Activated CD8-positive, alpha-beta T cell treated with anti-CD3 and anti-CD28 coated beads for 36 hours (primary cell): ENCODE measurements around the gene MOSPD3. TPM values are rescaled to one million over a fixed set of nuclear protein-coding genes. Genes with fewer than 3 reads are reported as not detected.
A peak's percentile ranks its signal among the peaks of the same experiment; 100 is the strongest.

Experiments used
- ATAC-seq: fragments of 200-7000 bp; cut with Tn5 transposase; one replicate; pipeline ENCODE4 v1.10.0; 2021; ENCODE audit warnings: mild to moderate bottlenecking, moderate library complexity
- CTCF ChIA-PET: fragments of 350-600 bp; sonication (Branson Sonifier 250); formaldehyde crosslinking; loops from one replicate; lab custom pipeline; 2021; ENCODE audit warnings: antibody characterized with exemption; lab: Charles Lee
- POLR2A ChIA-PET: fragments of 350-600 bp; sonication (Branson Sonifier 250); formaldehyde crosslinking; loops from one replicate; lab custom pipeline; 2021; ENCODE audit warnings: antibody characterized with exemption; lab: Charles Lee
- DNase-seq: peaks from one replicate; pipeline ENCODE4 v3.0.0-alpha.2; 2020
- H3K27ac Mint-ChIP-seq: one replicate; pipeline ENCODE4 v1.8.0; 2021; ENCODE audit warnings: mild to moderate bottlenecking, mixed read lengths
- H3K27me3 Mint-ChIP-seq: one replicate; pipeline ENCODE4 v1.8.0; 2021; ENCODE audit warnings: mixed read lengths
- H3K36me3 Mint-ChIP-seq: one replicate; pipeline ENCODE4 v1.8.0; 2021; ENCODE audit warnings: low read depth, mixed read lengths
- H3K4me1 Mint-ChIP-seq: one replicate; pipeline ENCODE4 v1.8.0; 2021; ENCODE audit warnings: low read depth, mixed read lengths
- H3K4me3 Mint-ChIP-seq: one replicate; pipeline ENCODE4 v1.8.0; 2021; ENCODE audit warnings: mild to moderate bottlenecking, moderate library complexity, mixed read lengths
- H3K9me3 Mint-ChIP-seq: one replicate; pipeline ENCODE4 v1.8.0; 2021; ENCODE audit warnings: mixed read lengths
- CTCF ChIP-seq: fragments of 200-600 bp; IDR thresholded peaks from one replicate; pipeline ENCODE4 v1.8.0; 2022; ENCODE audit warnings: antibody characterized with exemption, mild to moderate bottlenecking
- intact Hi-C: fragments of 100-400 bp; cut with micrococcal nuclease; formaldehyde crosslinking; loops from one replicate; pipeline ENCODE4 v1.10.0; 2022
- total RNA-seq, 2 experiments: library from RNA; stranded (reverse); gene quantifications; one replicate each; pipeline ENCODE4 v1.2.3, GENCODE V29; 2021

MOSPD3 gene
- total RNA-seq, 2 experiments from 2014 or later = 9.6 to 10.5 TPM

- DNase-seq (no peak), ATAC-seq (no peak)
- TF ChIP-seq CTCF = no peak
- Mint-ChIP-seq H3K27me3 (peaks cover 3% of the 10 kb centered on the region), H3K4me3 (no peak overlapping the region), H3K36me3 (no peaks in the 10 kb centered on the region), H3K4me1 (peaks cover 21% of the 10 kb centered on the region), H3K27ac (no peak overlapping the region), H3K9me3 (no peaks in the 10 kb centered on the region)
- CTCF ChIA-PET = interaction anchor here (0.6 to 3.8 kb wide), 7 partner anchors 18 to 99 kb away, joined by 3 to 14 read pairs (median 6); partner anchors contain the start of gene POP7
- intact Hi-C loops = loop anchor here (10.0 kb wide), 1 partner anchor 68 kb away; the partner anchor contains the start of gene GNB2
- POLR2A ChIA-PET = interaction anchor here (0.7 to 1.7 kb wide), 5 partner anchors 17 to 250 kb away, joined by 3 to 4 read pairs (median 4); partner anchors contain the start of genes FBXO24 and LRCH4
These were observed 6.0 kb upstream of the MOSPD3 start for GRCh38 chr7:100606313-100606712.

- intact Hi-C loops = loop anchor here (10.0 kb wide), 1 partner anchor 68 kb away; the partner anchor contains the start of gene GNB2
- Mint-ChIP-seq H3K36me3 (no peaks in the 10 kb centered on the region), H3K27me3 (peaks cover 3% of the 10 kb centered on the region), H3K4me1 (peaks cover 21% of the 10 kb centered on the region), H3K27ac (no peak overlapping the region), H3K4me3 (no peak overlapping the region), H3K9me3 (no peaks in the 10 kb centered on the region)
- ATAC-seq (no peak), DNase-seq (no peak)
- ChIA-PET POLR2A (interaction anchor here (0.9 to 1.7 kb wide), 4 partner anchors 20 to 142 kb away, joined by 3 to 4 read pairs (median 3); partner anchors contain the start of genes FBXO24, LRCH4 and POP7), CTCF (interaction anchor here (0.6 to 3.8 kb wide), 3 partner anchors 44 to 98 kb away, joined by 3 to 14 read pairs (median 13); partner anchors contain the start of gene POP7)
- no peak for TF ChIP-seq CTCF
These were observed 5.2 kb upstream of the MOSPD3 start for GRCh38 chr7:100607111-100607510.

GRCh38 chr7:100609958-100610357, 2.4 kb upstream of the MOSPD3 start:
- POLR2A ChIA-PET = no interaction called here
- Mint-ChIP-seq H3K27me3 (peaks cover 3% of the 10 kb centered on the region), H3K36me3 (peaks cover 2% of the 10 kb centered on the region), H3K4me1 (peaks cover 19% of the 10 kb centered on the region), H3K4me3 (no peak overlapping the region), H3K9me3 (no peaks in the 10 kb centered on the region), H3K27ac (no peak overlapping the region)
- intact Hi-C loops = loop anchor here (10.0 kb wide), 1 partner anchor 65 kb away; the partner anchor contains the start of gene GNB2
- CTCF ChIA-PET = interaction anchor here (4.9 kb wide), 1 partner anchor 81 kb away, joined by 36 read pairs; no protein-coding TSS in a partner anchor
- no peak for TF ChIP-seq CTCF
- no peak for DNase-seq
- ATAC-seq = no peak

- no peak overlapping the region for H3K27ac Mint-ChIP-seq
- intact Hi-C loops = no loop called here
- H3K4me3 Mint-ChIP-seq = peak overlapping the region; percentile 88
- no peak for TF ChIP-seq CTCF
- H3K9me3 Mint-ChIP-seq = no peaks in the 10 kb centered on the region
- H3K27me3 Mint-ChIP-seq = no peaks in the 10 kb centered on the region
- peaks cover 9% of the 10 kb centered on the region for H3K4me1 Mint-ChIP-seq
- ATAC-seq (no peak), DNase-seq (peak; percentile 53)
- ChIA-PET POLR2A (interaction anchor here (0.8 to 2.4 kb wide), 13 partner anchors 9 to 598 kb away, joined by 3 to 5 read pairs (median 4); partner anchors contain the start of genes FBXO24, LRCH4, MEPCE and UFSP1), CTCF (interaction anchor here (0.8 to 4.9 kb wide), 19 partner anchors 8 to 239 kb away, joined by 3 to 36 read pairs (median 4); partner anchors contain the start of genes FBXO24, LRCH4, POP7 and SLC12A9)
- H3K36me3 Mint-ChIP-seq = peaks cover 2% of the 10 kb centered on the region
These were observed 520 bp downstream of the MOSPD3 start for GRCh38 chr7:100612730-100613390.
